Daoy (cell line): Measurements from ENCODE around the gene ADGRF5. TPM values are rescaled to one million over a fixed set of nuclear protein-coding genes. Genes with fewer than 3 reads are reported as not detected.

Experiments used
- DNase-seq: peaks from one replicate; pipeline ENCODE4 v3.0.0-alpha.2; 2015; ENCODE audit warnings: low read depth
- total RNA-seq: library from RNA; depleted of rRNA; stranded (reverse); fragments of >200 nt; shearing (Covaris generic); gene quantifications from 2 replicates; pipeline ENCODE4 v1.2.3, GENCODE V29; 2014; rRNA removed

The ADGRF5 gene
- total RNA-seq, 1 experiment from 2014 or later = 0.11 TPM

DNA sequence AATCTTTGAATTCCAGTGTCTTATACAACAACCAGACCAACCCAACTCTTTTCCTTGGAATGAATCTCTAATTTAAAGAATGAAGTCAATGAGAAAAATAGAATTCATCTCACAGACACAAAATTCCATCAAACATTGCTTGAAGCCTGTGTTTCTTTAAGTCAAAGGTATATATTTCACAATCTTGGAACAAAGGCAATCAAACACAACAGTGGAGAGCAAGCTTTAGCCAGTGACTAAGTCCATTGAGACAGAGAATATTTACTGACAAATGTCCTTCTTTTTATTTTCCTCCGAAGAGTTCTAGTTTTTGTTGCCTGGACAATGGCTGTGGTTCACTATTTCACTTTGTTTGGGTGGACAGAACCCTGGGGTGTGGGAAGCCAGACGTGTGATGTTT is 92.8 kb downstream of the ADGRF5 start:
- DNase-seq = no peak

DNA sequence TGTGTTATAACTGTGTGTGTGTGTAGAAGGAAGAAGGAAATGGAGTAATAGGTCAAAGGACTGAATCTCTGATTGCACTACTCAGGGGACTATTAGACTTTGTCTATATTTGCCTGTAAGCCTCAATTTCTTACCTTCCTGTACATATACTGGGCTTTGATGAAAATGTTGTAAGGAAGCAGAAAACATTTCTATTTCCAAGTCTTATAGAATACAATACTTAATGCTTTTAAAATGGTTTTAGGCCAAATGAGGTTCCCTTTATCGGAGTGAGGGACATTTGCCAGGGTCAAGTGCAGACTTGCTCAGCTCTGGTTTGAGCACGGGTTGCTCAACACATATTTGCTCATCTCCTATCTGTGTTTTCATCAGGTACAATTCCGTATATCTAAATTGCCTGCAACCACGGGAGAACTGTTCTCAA is 100.3 kb downstream of the ADGRF5 start:
- no peak for DNase-seq

DNA sequence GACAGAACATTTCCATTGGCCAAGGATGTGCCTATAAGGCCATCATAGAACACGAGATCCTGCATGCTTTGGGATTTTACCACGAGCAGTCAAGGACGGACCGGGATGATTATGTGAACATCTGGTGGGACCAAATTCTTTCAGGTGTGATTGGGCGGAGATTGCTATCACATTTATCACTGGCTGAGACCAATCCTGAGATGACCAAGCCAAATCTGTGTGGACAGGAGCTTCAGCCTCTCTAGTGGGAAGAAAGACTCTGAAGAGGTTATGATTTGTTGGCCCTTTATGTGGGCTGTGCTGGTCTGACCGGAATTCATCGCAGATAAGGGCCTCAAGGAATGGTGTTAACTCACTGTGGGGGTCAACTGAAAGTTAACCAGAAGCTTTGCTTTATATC is 102.2 kb downstream of the ADGRF5 start:
- no peak for DNase-seq

- DNase-seq = peak; percentile 8
Measured at GRCh38 chr6:46816626-46817025, 105.1 kb downstream of the ADGRF5 start.

- DNase-seq = peak; percentile 55
Measured at GRCh38 chr6:46815130-46815529, 106.6 kb downstream of the ADGRF5 start.

- no peak for DNase-seq
Measured at GRCh38 chr6:46808806-46809205, 112.9 kb downstream of the ADGRF5 start.

Other genes starting within 250 kb of the ADGRF5 start
- not detected in 2 replicates for gene TDRD6, start 234.1 kb downstream of the ADGRF5 start, total RNA-seq
- not detected in 2 replicates for gene PLA2G7, start 186.6 kb downstream of the ADGRF5 start, total RNA-seq
- gene ANKRD66, start 175.0 kb downstream of the ADGRF5 start, total RNA-seq = not detected in 2 replicates
- gene MEP1A, start 128.5 kb downstream of the ADGRF5 start, total RNA-seq = not detected in 2 replicates
- 0.48 TPM in 1 of 2 replicates, not detected in the other for gene ADGRF1, start 120.4 kb upstream of the ADGRF5 start, total RNA-seq